Endodermal cell (in vitro differentiated cells): ENCODE measurements around the gene TNP1. TPM values are rescaled to one million over a fixed set of nuclear protein-coding genes. Genes with fewer than 3 reads are reported as not detected.

Source experiments
- DNase-seq: peaks from one replicate; pipeline ENCODE4 v3.0.0-alpha.2; 2017
- H3K27ac ChIP-seq: 2 replicates; pipeline ENCODE4 v1.5.1; 2013; ENCODE audit warnings: mild to moderate bottlenecking, low read depth, low read length, moderate library complexity
- H3K27me3 ChIP-seq: 2 replicates; pipeline ENCODE4 v1.6.1; 2013; ENCODE audit warnings: mild to moderate bottlenecking, low read length, moderate library complexity; ENCODE audit not compliant: insufficient read depth, control insufficient read depth, poor library complexity, severe bottlenecking
- H3K36me3 ChIP-seq: 2 replicates; pipeline ENCODE4 v1.7.0; 2013; ENCODE audit warnings: mild to moderate bottlenecking, low read length, moderate library complexity; ENCODE audit not compliant: control insufficient read depth, insufficient read depth
- H3K4me1 ChIP-seq: one replicate; pipeline ENCODE4 v1.7.0; 2013; ENCODE audit warnings: low read length; ENCODE audit not compliant: control insufficient read depth, insufficient read depth
- H3K4me3 ChIP-seq: 2 replicates; pipeline ENCODE4 v1.5.1; 2013; ENCODE audit warnings: mild to moderate bottlenecking, low read length, moderate library complexity
- H3K9ac ChIP-seq: 2 replicates; pipeline ENCODE4 v1.6.1; 2013; ENCODE audit warnings: mild to moderate bottlenecking, low read length, moderate library complexity; ENCODE audit not compliant: poor library complexity, severe bottlenecking; ENCODE audit errors: extremely low read depth
- H3K9me3 ChIP-seq: 2 replicates; pipeline ENCODE4 v1.6.1; 2013; ENCODE audit warnings: mild to moderate bottlenecking, low read length, moderate library complexity; ENCODE audit not compliant: control insufficient read depth
- H3K27ac Mint-ChIP-seq: 2 replicates; pipeline ENCODE4 v1.8.0; 2020; ENCODE audit warnings: mixed read lengths
- H3K27me3 Mint-ChIP-seq: 2 replicates; pipeline ENCODE4 v1.8.0; 2021; ENCODE audit warnings: mild to moderate bottlenecking, mixed read lengths; ENCODE audit not compliant: insufficient read depth
- H3K36me3 Mint-ChIP-seq: 2 replicates; pipeline ENCODE4 v1.8.0; 2020; ENCODE audit warnings: low read depth, mixed read lengths
- H3K4me1 Mint-ChIP-seq: 2 replicates; pipeline ENCODE4 v1.8.0; 2020; ENCODE audit warnings: mixed read lengths
- H3K4me3 Mint-ChIP-seq: 2 replicates; pipeline ENCODE4 v1.8.0; 2020; ENCODE audit warnings: mild to moderate bottlenecking, moderate library complexity, mixed read lengths
- H3K9me3 Mint-ChIP-seq: 2 replicates; pipeline ENCODE4 v1.8.0; 2020; ENCODE audit warnings: mild to moderate bottlenecking, mixed read lengths
- WGBS, 2 experiments: methylation state at CpG; one replicate each; pipeline versions ENCODE4 v1.1.5 to v1.1.7; 2013; ENCODE audit warnings: missing lambda C conversion rate in 2 of 2, mixed read lengths in 1 of 2; ENCODE audit not compliant: insufficient coverage in 1 of 2, insufficient read length in 1 of 2; 5-methylcytosine and 5-hydroxymethylcytosine counted together
- total RNA-seq, 2 donors: library from RNA; stranded (reverse); fragmentation: NEBNext Ultra II Directional in 1 of 2; extraction: Animal tissue kit (Norgen Biotek cat#: 25700) in 1 of 2; gene quantifications; 2 replicates in 1 of 2; 3 replicates in 1 of 2; pipeline ENCODE4 v1.2.1, GENCODE V29; 2021
- TF ChIP-seq, protein P1 (sequence below): fragments of 200-600 bp; sonication (generic); conservative IDR thresholded peaks from 2 replicates; pipeline ENCODE4 v1.5.0; 2021; ENCODE audit warnings: antibody characterized with exemption, mild to moderate bottlenecking

The TNP1 gene
- total RNA-seq, 2 donors from 2014 or later, result not detected

DNA sequence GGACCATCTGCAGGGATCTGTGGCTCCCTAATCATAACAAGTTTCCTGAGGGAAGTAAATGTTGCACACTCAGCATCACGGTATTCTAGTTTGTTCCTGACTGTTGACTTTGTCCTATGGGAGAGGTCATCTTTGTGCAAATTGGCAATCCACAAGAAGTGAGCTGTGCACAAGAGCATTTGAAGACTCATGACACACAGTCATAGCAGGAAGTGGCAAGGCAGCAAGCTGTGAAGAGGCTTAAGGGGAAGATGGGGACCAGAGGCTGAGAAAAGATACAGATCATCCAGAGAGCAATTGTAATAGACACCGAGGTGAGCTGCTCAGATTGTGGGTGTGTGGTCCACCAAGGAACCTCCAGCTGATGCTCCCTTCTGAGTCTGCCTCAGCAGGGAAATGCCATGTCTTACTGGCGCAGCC, 2.7 kb downstream of the TNP1 start:
- TF ChIP-seq, protein P1, sequence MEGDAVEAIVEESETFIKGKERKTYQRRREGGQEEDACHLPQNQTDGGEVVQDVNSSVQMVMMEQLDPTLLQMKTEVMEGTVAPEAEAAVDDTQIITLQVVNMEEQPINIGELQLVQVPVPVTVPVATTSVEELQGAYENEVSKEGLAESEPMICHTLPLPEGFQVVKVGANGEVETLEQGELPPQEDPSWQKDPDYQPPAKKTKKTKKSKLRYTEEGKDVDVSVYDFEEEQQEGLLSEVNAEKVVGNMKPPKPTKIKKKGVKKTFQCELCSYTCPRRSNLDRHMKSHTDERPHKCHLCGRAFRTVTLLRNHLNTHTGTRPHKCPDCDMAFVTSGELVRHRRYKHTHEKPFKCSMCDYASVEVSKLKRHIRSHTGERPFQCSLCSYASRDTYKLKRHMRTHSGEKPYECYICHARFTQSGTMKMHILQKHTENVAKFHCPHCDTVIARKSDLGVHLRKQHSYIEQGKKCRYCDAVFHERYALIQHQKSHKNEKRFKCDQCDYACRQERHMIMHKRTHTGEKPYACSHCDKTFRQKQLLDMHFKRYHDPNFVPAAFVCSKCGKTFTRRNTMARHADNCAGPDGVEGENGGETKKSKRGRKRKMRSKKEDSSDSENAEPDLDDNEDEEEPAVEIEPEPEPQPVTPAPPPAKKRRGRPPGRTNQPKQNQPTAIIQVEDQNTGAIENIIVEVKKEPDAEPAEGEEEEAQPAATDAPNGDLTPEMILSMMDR, result no peak
- H3K9ac ChIP-seq, result no peak overlapping the region
- H3K4me3 ChIP-seq, result no peak overlapping the region
- H3K27ac ChIP-seq, result no peak overlapping the region
- H3K9me3 Mint-ChIP-seq, result no peaks in the 10 kb centered on the region
- H3K4me3 Mint-ChIP-seq, result no peak overlapping the region
- H3K9me3 ChIP-seq, result no peaks in the 10 kb centered on the region
- H3K36me3 Mint-ChIP-seq, result no peaks in the 10 kb centered on the region
- no peaks in the 10 kb centered on the region for H3K36me3 ChIP-seq
- H3K27me3 ChIP-seq, result no peaks in the 10 kb centered on the region
- DNase-seq, result no peak
- H3K27ac Mint-ChIP-seq, result no peak overlapping the region
- peaks cover 5% of the 10 kb centered on the region for H3K27me3 Mint-ChIP-seq
- peaks cover 43% of the 10 kb centered on the region for H3K4me1 Mint-ChIP-seq
- WGBS, 2 experiments, result 74 to 91% methylated on average over 2 to 3 of the region's 3 CpGs
- H3K4me1 ChIP-seq, result peaks cover 18% of the 10 kb centered on the region

DNA sequence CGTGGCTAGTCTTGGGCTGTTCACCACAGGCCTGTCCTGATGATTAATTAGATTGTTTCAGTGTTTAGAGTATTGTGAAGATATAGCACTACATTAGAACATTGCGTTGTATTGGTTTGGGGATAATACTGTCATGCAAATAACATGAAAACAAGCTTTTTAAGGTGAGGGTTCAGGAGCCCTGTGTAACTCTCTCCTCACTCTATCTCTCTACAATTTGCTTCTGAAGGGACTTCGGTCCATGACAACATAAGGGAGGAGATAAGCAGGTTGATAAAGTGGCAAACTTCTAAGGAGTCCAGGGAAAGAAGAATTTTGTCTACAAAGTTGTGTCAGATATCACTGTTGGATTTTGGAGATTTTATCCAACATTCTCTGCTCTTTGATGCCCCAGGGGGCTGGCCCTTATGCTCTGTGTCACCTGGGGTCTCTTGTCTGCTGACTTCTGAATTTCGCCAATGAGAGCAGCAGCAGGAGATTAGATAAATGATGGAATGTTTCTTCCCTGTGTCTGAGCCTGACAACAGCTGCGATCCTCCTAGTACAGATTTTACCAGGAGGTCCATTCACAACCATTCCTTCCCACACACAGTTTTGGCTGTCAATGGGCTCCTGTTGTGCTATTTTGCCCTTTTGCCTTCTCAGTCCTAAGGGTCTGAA, 3.3 kb downstream of the TNP1 start:
- H3K27ac ChIP-seq, result peak overlapping the region; percentile 12
- H3K27me3 ChIP-seq, result no peaks in the 10 kb centered on the region
- 53 to 60% methylated on average over 2 to 5 of the region's 5 CpGs for WGBS, 2 experiments
- H3K36me3 ChIP-seq, result no peaks in the 10 kb centered on the region
- no peak overlapping the region for H3K4me3 Mint-ChIP-seq
- H3K9ac ChIP-seq, result no peak overlapping the region
- TF ChIP-seq, protein P1, result no peak
- no peaks in the 10 kb centered on the region for H3K36me3 Mint-ChIP-seq
- H3K4me1 Mint-ChIP-seq, result peaks cover 43% of the 10 kb centered on the region
- H3K9me3 Mint-ChIP-seq, result no peaks in the 10 kb centered on the region
- peaks cover 18% of the 10 kb centered on the region for H3K4me1 ChIP-seq
- no peak overlapping the region for H3K4me3 ChIP-seq
- peaks cover 5% of the 10 kb centered on the region for H3K27me3 Mint-ChIP-seq
- H3K27ac Mint-ChIP-seq, result no peak overlapping the region
- peak; percentile 58 for DNase-seq
- no peaks in the 10 kb centered on the region for H3K9me3 ChIP-seq

DNA sequence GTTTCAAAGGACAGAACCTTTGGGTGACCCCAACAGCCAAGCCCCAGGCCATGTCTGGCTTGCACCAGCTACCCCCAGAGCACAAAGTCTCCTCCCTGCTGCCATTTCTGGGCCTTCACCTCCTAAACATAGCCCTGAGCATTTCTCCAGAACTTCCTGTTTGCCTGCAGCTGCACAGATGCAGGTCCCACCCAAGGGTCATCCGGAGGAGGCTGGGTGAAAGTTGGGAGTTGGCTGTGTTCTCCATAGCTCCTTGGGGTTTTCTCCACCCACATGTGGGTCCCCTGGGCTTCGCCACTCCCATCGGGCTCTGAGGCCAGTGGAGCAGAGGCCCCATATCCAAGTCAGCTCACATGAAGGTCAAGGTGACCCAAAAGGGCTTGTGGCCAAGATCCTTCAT, 4.3 kb downstream of the TNP1 start:
- H3K36me3 ChIP-seq, result no peaks in the 10 kb centered on the region
- H3K4me1 ChIP-seq, result peaks cover 18% of the 10 kb centered on the region
- Mint-ChIP-seq H3K4me1 (peaks cover 43% of the 10 kb centered on the region), H3K9me3 (no peaks in the 10 kb centered on the region), H3K27ac (no peak overlapping the region), H3K4me3 (no peak overlapping the region), H3K36me3 (no peaks in the 10 kb centered on the region), H3K27me3 (no peaks in the 10 kb centered on the region)
- no peak overlapping the region for H3K4me3 ChIP-seq
- no peaks in the 10 kb centered on the region for H3K27me3 ChIP-seq
- 95 to 96% methylated on average over 3 of the region's 3 CpGs for WGBS, 2 experiments
- TF ChIP-seq, protein P1, result no peak
- no peaks in the 10 kb centered on the region for H3K9me3 ChIP-seq
- no peak overlapping the region for H3K27ac ChIP-seq
- no peak for DNase-seq
- no peak overlapping the region for H3K9ac ChIP-seq
